ENCODE data around the gene HLA-C. TPM values are rescaled to one million over a fixed set of nuclear protein-coding genes. Genes with fewer than 3 reads are reported as not detected.

Gene HLA-C
- total and polyA plus RNA-seq, 10 of the 15 experiments (the other 5 are each of a cell fraction or from before 2014, with no cell fraction given): 121 to 1,092 (median 806) TPM

DNA sequence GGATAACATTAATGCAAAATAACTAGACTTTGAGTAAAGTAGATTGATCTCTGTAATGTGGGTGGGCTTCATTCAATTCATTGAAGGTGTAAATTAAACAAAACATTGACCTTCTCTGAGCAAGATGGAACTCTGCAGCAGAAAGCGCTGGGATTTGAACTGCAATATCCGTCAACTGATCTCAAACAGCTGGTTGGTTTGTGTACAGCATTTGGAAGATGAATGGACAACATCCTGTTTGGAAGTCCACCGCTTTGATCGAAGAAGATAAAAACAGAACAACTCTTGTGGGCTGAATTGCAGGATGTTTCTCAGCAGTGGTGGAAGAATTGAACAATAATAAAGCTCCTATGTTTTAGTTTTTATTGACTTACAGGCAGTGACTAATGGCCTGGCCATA is 20.6 kb downstream of the HLA-C start:
- Histone ChIP-seq H3K9me3 (replicated peaks; ENCODE audit: control insufficient read depth, insufficient read depth, low read length) (no peaks in the 10 kb centered on the region; the same call in 2 of the 3 replicates), H3K9ac (ENCODE audit: control insufficient read depth, insufficient read depth, low read length) (no peak overlapping the region), H3K4me2 (ENCODE audit: control insufficient read depth, insufficient read depth) (no peak overlapping the region), H3K27me3 (replicated peaks in 1 of 2; ENCODE audit: control insufficient read depth in 2 of 2, insufficient read depth in 2 of 2, low read length in 1 of 2) (no peaks in the 10 kb centered on the region; a peak in 1 of 4 replicates), H3K27ac (ENCODE audit: control insufficient read depth, insufficient read depth) (no peak overlapping the region), H3K79me2 (ENCODE audit: control insufficient read depth, insufficient read depth, low read length) (no peaks in the 10 kb centered on the region), H4K20me1 (ENCODE audit: control insufficient read depth, insufficient read depth) (no peaks in the 10 kb centered on the region), H3K4me1 (ENCODE audit: control insufficient read depth, insufficient read depth, low read length) (no peaks in the 10 kb centered on the region), H3K4me3 (no peak overlapping the region), H2AFZ (ENCODE audit: control insufficient read depth, low read depth, low read length) (no peak overlapping the region), H3K36me3 (ENCODE audit: control insufficient read depth in 2 of 2, insufficient read depth in 2 of 2, low read length in 1 of 2) (no peaks in the 10 kb centered on the region)
- 95% methylated on average over 4 of the region's 4 CpGs for WGBS (ENCODE audit: insufficient coverage, insufficient replicate concordance, low lambda C conversion rate, missing lambda C conversion rate)
- RAD21 ChIA-PET (ENCODE audit: unreplicated experiment): no interaction called here
- BruUV-seq (replicated peaks): no TSS peak
- SMC1A ChIA-PET (ENCODE audit: uncharacterized antibody, unreplicated experiment): interaction anchor here (0.6 kb wide), 1 partner anchor 555 kb away, joined by 3 read pairs; no protein-coding TSS in a partner anchor
- TF ChIP-seq POLR2AphosphoS5 (IDR thresholded peaks at IDR 0.05; ENCODE audit: low read length) (no peak), EZH2 (IDR thresholded peaks at IDR 0.05; ENCODE audit: borderline replicate concordance, control insufficient read depth, low read depth, low read length) (no peak), TBL1XR1 (IDR thresholded peaks at IDR 0.05; ENCODE audit: low read depth, low read length) (no peak), ZBED1 (IDR thresholded peaks at IDR 0.05; ENCODE audit: borderline replicate concordance) (no peak), ATF7 (IDR thresholded peaks at IDR 0.05; ENCODE audit: low read depth) (no peak)
- TF ChIP-seq, protein P1, sequence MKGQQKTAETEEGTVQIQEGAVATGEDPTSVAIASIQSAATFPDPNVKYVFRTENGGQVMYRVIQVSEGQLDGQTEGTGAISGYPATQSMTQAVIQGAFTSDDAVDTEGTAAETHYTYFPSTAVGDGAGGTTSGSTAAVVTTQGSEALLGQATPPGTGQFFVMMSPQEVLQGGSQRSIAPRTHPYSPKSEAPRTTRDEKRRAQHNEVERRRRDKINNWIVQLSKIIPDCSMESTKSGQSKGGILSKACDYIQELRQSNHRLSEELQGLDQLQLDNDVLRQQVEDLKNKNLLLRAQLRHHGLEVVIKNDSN (IDR thresholded peaks at IDR 0.05; ENCODE audit: borderline replicate concordance, extremely low read length, insufficient read depth, low read depth, low read length): no peak
- POLR2A ChIA-PET: no interaction called here
- no peak for DNase-seq (ENCODE audit: low read depth, low spot score)
- in situ Hi-C loops (cut with MboI) (no loop called here), intact Hi-C loops (cut with micrococcal nuclease; ENCODE audit: unreplicated experiment) (no loop called here)
- FAIRE-seq: no peak
- no peak for ATAC-seq
- CTCF ChIA-PET: interaction anchor here (1.0 kb wide), 1 partner anchor 62 kb away, joined by 3 read pairs; no protein-coding TSS in a partner anchor

DNA sequence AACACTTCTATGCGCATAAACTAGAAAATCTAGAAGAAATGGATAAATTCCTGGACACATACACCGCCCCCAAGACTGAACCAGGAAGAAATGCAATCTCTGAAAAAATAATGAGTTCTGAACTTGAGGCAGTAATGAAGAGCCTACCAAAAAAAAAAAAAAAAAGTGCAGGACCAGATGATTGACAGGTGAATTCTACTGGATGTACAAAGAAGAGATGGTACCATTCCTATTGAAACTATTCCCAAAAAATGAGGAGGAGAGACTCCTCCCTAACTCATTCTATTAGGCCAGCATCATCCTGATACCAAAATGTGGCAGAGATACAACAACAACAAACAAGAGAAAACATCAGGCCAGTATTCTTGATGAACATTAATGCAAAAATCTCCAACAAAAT is 22.7 kb downstream of the HLA-C start:
- H3K4me3 ChIP-seq: no peak overlapping the region
- ChIA-PET CTCF (no interaction called here), SMC1A (ENCODE audit: uncharacterized antibody, unreplicated experiment) (interaction anchor here (0.6 kb wide), 1 partner anchor 46 kb away, joined by 3 read pairs; no protein-coding TSS in a partner anchor), POLR2A (no interaction called here), RAD21 (ENCODE audit: unreplicated experiment) (no interaction called here)
- DNase-seq (ENCODE audit: low read depth, low spot score) (no peak), FAIRE-seq (no peak), ATAC-seq (no peak)
- no peaks in the 10 kb centered on the region for H3K4me1 ChIP-seq (ENCODE audit: control insufficient read depth, insufficient read depth, low read length)
- H4K20me1 ChIP-seq (ENCODE audit: control insufficient read depth, insufficient read depth): no peaks in the 10 kb centered on the region
- no TSS peak for BruUV-seq (replicated peaks)
- no peaks in the 10 kb centered on the region for H3K36me3 ChIP-seq (ENCODE audit: control insufficient read depth in 2 of 2, insufficient read depth in 2 of 2, low read length in 1 of 2)
- H3K79me2 ChIP-seq (ENCODE audit: control insufficient read depth, insufficient read depth, low read length): no peaks in the 10 kb centered on the region
- no peak overlapping the region for H3K9ac ChIP-seq (ENCODE audit: control insufficient read depth, insufficient read depth, low read length)
- H2AFZ ChIP-seq (ENCODE audit: control insufficient read depth, low read depth, low read length): no peak overlapping the region
- no peaks in the 10 kb centered on the region; a peak in 1 of 4 replicates for H3K27me3 ChIP-seq (replicated peaks in 1 of 2; ENCODE audit: control insufficient read depth in 2 of 2, insufficient read depth in 2 of 2, low read length in 1 of 2)
- 20% methylated on average over 2 of the region's 2 CpGs for WGBS (ENCODE audit: insufficient coverage, insufficient replicate concordance, low lambda C conversion rate, missing lambda C conversion rate)
- in situ Hi-C loops (cut with MboI): no loop called here
- H3K27ac ChIP-seq (ENCODE audit: control insufficient read depth, insufficient read depth): no peak overlapping the region
- no peak overlapping the region for H3K4me2 ChIP-seq (ENCODE audit: control insufficient read depth, insufficient read depth)
- intact Hi-C loops (cut with micrococcal nuclease; ENCODE audit: unreplicated experiment): no loop called here
- no peaks in the 10 kb centered on the region; the same call in 2 of the 3 replicates for H3K9me3 ChIP-seq (replicated peaks; ENCODE audit: control insufficient read depth, insufficient read depth, low read length)
- TF ChIP-seq ESRRA (IDR thresholded peaks at IDR 0.05; ENCODE audit: low read length) (no peak), SMAD5 (IDR thresholded peaks at IDR 0.05; ENCODE audit: low read depth) (no peak), IKZF2 (IDR thresholded peaks at IDR 0.05) (no peak), CREB1 (IDR thresholded peaks at IDR 0.05; ENCODE audit: low read depth) (no peak), NR2C1 (IDR thresholded peaks at IDR 0.05) (no peak), HDAC6 (IDR thresholded peaks at IDR 0.05; ENCODE audit: unreplicated experiment) (no peak), CEBPB (IDR thresholded peaks at IDR 0.05; ENCODE audit: borderline replicate concordance in 1 of 2, low read depth in 2 of 2, low read length in 2 of 2) (no peak), GABPA (IDR thresholded peaks at IDR 0.05; ENCODE audit: low read depth) (no peak)
- TF ChIP-seq, protein P2, sequence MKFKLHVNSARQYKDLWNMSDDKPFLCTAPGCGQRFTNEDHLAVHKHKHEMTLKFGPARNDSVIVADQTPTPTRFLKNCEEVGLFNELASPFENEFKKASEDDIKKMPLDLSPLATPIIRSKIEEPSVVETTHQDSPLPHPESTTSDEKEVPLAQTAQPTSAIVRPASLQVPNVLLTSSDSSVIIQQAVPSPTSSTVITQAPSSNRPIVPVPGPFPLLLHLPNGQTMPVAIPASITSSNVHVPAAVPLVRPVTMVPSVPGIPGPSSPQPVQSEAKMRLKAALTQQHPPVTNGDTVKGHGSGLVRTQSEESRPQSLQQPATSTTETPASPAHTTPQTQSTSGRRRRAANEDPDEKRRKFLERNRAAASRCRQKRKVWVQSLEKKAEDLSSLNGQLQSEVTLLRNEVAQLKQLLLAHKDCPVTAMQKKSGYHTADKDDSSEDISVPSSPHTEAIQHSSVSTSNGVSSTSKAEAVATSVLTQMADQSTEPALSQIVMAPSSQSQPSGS (IDR thresholded peaks at IDR 0.05; ENCODE audit: low read length): no peak
- TF ChIP-seq, protein P3, sequence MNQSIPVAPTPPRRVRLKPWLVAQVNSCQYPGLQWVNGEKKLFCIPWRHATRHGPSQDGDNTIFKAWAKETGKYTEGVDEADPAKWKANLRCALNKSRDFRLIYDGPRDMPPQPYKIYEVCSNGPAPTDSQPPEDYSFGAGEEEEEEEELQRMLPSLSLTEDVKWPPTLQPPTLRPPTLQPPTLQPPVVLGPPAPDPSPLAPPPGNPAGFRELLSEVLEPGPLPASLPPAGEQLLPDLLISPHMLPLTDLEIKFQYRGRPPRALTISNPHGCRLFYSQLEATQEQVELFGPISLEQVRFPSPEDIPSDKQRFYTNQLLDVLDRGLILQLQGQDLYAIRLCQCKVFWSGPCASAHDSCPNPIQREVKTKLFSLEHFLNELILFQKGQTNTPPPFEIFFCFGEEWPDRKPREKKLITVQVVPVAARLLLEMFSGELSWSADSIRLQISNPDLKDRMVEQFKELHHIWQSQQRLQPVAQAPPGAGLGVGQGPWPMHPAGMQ (IDR thresholded peaks at IDR 0.05; ENCODE audit: borderline replicate concordance): no peak

All from GM12878 (cell line).